NT2/D1 (cell line): ENCODE data around the gene SLC26A3.

ENCODE experiments used
- DNase-seq: peaks from one replicate; pipeline ENCODE4 v3.0.0-alpha.2; 2011; ENCODE audit warnings: low read depth, low spot score
- H3K27me3 ChIP-seq: 2 replicates; pipeline ENCODE4 v1.6.0; 2011; ENCODE audit warnings: mild to moderate bottlenecking; ENCODE audit not compliant: insufficient read length, insufficient read depth
- H3K36me3 ChIP-seq: 2 replicates; pipeline ENCODE4 v1.6.1; 2011; ENCODE audit warnings: mild to moderate bottlenecking, low read length, mixed read lengths; ENCODE audit not compliant: insufficient read depth, insufficient read length
- H3K4me1 ChIP-seq: 2 replicates; pipeline ENCODE4 v1.5.1; 2011; ENCODE audit not compliant: insufficient read depth, insufficient read length
- H3K4me3 ChIP-seq: 2 replicates; pipeline ENCODE4 v1.5.1; 2011; ENCODE audit warnings: low read depth; ENCODE audit not compliant: insufficient read length
- H3K9ac ChIP-seq: 2 replicates; pipeline ENCODE4 v1.6.0; 2011; ENCODE audit warnings: low read depth; ENCODE audit not compliant: insufficient read length
- H3K9me3 ChIP-seq: 2 replicates; pipeline ENCODE4 v1.5.1; 2011; ENCODE audit warnings: mild to moderate bottlenecking, low read length; ENCODE audit not compliant: insufficient read depth
- SUZ12 ChIP-seq: IDR thresholded peaks from 2 replicates; pipeline ENCODE4 v1.6.1; 2011; ENCODE audit not compliant: insufficient read length, insufficient read depth; ENCODE audit errors: extremely low read depth
- YY1 ChIP-seq: IDR thresholded peaks from 2 replicates; pipeline ENCODE4 v1.6.1; 2011; ENCODE audit not compliant: insufficient read length, insufficient read depth
- ZNF274 ChIP-seq: IDR thresholded peaks from 2 replicates; pipeline ENCODE4 v1.6.1; 2011; ENCODE audit warnings: mild to moderate bottlenecking, low read depth, low read length

Gene SLC26A3

DNA sequence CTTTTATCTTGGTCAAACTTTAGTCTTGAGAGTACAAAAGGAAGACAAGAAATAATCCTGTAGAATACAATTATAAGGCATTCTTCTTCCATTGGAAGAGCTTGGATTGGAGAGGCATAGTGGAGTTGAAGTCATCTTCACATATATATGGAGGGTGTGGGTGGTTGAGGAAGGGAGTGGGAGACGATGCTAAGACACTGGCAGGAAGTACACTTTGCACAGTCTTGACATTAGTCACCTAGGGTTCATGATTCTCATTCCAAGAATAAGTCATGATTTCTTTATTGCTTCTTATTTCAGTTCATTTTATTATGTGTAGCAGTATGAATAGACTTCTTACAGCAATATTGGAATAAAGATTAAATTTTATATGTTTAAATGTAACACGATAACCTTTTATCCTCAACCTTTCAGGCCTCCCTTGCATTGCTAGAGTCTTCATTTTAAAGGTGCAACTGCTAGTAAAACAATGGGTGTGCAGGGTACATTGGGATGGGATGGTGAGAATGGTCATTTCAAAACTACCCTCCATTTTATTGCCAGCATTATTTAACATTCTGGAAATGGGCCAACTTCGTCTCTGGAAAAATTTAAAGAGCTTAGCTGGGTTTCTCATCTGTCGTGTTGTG lies 12.3 kb upstream of the SLC26A3 start:
- DNase-seq, result no peak
- TF ChIP-seq ZNF274 (no peak), YY1 (no peak), SUZ12 (no peak)
- Histone ChIP-seq H3K36me3 (no peaks in the 10 kb centered on the region), H3K27me3 (no peaks in the 10 kb centered on the region), H3K9me3 (no peaks in the 10 kb centered on the region), H3K4me3 (no peak overlapping the region), H3K9ac (no peak overlapping the region), H3K4me1 (no peaks in the 10 kb centered on the region)

DNA sequence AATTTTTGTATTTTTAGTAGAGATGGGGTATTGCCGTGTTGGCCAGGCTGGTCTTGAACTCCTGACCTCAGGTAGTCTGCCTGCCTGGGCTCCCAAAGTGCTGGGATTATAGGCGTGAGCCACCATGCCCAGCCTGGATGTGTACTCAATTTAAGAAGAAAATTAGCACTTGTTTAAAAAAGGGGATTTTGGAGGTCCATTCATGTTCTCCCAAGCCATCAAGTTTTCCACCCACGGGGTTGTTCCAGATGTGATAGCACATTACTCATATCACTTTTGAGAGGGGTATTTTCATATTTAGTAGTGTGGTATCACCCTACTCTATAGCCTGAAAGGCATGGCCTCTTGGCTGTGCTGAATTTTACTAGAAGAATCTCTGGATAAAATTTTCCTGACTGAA lies 10.5 kb upstream of the SLC26A3 start:
- Histone ChIP-seq H3K9me3 (no peaks in the 10 kb centered on the region), H3K27me3 (no peaks in the 10 kb centered on the region), H3K9ac (no peak overlapping the region), H3K4me3 (no peak overlapping the region), H3K36me3 (no peaks in the 10 kb centered on the region), H3K4me1 (no peaks in the 10 kb centered on the region)
- TF ChIP-seq YY1 (no peak), SUZ12 (no peak), ZNF274 (no peak)
- DNase-seq, result no peak

- no peaks in the 10 kb centered on the region for H3K9me3 ChIP-seq
- H3K27me3 ChIP-seq, result no peaks in the 10 kb centered on the region
- H3K36me3 ChIP-seq, result no peaks in the 10 kb centered on the region
- no peaks in the 10 kb centered on the region for H3K4me1 ChIP-seq
- H3K4me3 ChIP-seq, result no peak overlapping the region
- H3K9ac ChIP-seq, result no peak overlapping the region
- no peak for DNase-seq
- TF ChIP-seq ZNF274 (no peak), SUZ12 (no peak), YY1 (no peak)
These were observed 8.9 kb upstream of the SLC26A3 start for GRCh38 chr7:107811934-107812333.

- TF ChIP-seq SUZ12 (no peak), YY1 (no peak), ZNF274 (no peak)
- Histone ChIP-seq H3K4me3 (no peak overlapping the region), H3K27me3 (no peaks in the 10 kb centered on the region), H3K9me3 (no peaks in the 10 kb centered on the region), H3K36me3 (no peaks in the 10 kb centered on the region), H3K9ac (no peak overlapping the region), H3K4me1 (no peaks in the 10 kb centered on the region)
- DNase-seq, result no peak
These were observed 7.6 kb upstream of the SLC26A3 start for GRCh38 chr7:107810626-107811025.

- H3K27me3 ChIP-seq, result no peaks in the 10 kb centered on the region
- no peak for DNase-seq
- no peak for TF ChIP-seq SUZ12
- TF ChIP-seq YY1, result no peak
- no peak for TF ChIP-seq ZNF274
These were observed 6.2 kb upstream of the SLC26A3 start for GRCh38 chr7:107809179-107809578.

DNA sequence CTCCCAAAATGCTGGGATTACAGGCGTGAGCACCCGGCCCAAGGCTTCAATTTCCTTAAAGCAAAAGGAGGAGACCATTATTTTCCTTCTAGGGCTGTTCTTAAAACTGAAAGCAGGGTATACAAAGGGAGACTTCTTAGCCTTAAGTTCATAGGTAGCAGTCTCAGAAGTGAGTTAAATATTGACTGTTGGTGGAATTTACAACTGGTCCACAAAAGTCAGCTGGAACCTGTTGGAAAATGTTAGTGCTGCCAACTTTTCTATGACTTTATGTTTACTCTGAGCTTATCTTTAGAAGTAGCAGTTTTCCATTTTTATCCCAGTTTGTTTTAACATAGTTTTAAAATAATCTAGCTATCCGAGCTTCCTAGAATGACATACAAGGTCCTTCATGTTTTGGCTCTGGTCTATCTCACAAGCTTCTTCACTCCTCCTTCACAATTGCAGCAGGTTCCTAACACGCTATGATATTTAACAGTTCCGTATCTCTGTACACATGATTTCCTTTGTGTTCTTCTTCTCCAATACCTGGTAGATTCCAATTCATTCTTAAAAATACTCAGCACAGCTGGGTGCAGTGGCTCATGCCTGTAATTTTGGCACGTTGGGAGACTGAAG lies 3.3 kb downstream of the SLC26A3 start:
- no peak overlapping the region for H3K4me3 ChIP-seq
- no peak for TF ChIP-seq ZNF274
- TF ChIP-seq YY1, result no peak
- no peak for TF ChIP-seq SUZ12
- H3K9me3 ChIP-seq, result no peaks in the 10 kb centered on the region

More at GRCh38 chr7:107809179-107809578, 6.2 kb upstream of the SLC26A3 start:
- no peaks in the 10 kb centered on the region for H3K4me1 ChIP-seq
- H3K9ac ChIP-seq, result no peak overlapping the region
- H3K9me3 ChIP-seq, result no peaks in the 10 kb centered on the region
- H3K36me3 ChIP-seq, result no peaks in the 10 kb centered on the region
- no peak overlapping the region for H3K4me3 ChIP-seq

GRCh38 chr7:107792364-107792763 lies 10.7 kb downstream of the SLC26A3 start:
- Histone ChIP-seq H3K27me3 (no peaks in the 10 kb centered on the region), H3K36me3 (no peaks in the 10 kb centered on the region), H3K4me1 (no peaks in the 10 kb centered on the region), H3K4me3 (no peak overlapping the region), H3K9ac (no peak overlapping the region), H3K9me3 (no peaks in the 10 kb centered on the region)
- TF ChIP-seq YY1 (no peak), ZNF274 (no peak), SUZ12 (no peak)
- no peak for DNase-seq

More for the DNA sequence above, 3.3 kb downstream of the SLC26A3 start:
- no peaks in the 10 kb centered on the region for H3K27me3 ChIP-seq
- H3K9ac ChIP-seq, result no peak overlapping the region
- no peak for DNase-seq
- no peaks in the 10 kb centered on the region for H3K36me3 ChIP-seq
- no peaks in the 10 kb centered on the region for H3K4me1 ChIP-seq
